Stimulated activated CD4-positive, alpha-beta T cell treated with anti-CD3 and anti-CD28 coated beads, Interleukin-12 subunit alpha, Interleukin-12 subunit beta, amount 100 ng/mL, for 4 hours (primary cell): ENCODE data around the gene SLC22A23.

Experiments used
- DNase-seq: peaks from one replicate; pipeline ENCODE4 v3.0.0-alpha.2; 2020

Gene SLC22A23

DNA sequence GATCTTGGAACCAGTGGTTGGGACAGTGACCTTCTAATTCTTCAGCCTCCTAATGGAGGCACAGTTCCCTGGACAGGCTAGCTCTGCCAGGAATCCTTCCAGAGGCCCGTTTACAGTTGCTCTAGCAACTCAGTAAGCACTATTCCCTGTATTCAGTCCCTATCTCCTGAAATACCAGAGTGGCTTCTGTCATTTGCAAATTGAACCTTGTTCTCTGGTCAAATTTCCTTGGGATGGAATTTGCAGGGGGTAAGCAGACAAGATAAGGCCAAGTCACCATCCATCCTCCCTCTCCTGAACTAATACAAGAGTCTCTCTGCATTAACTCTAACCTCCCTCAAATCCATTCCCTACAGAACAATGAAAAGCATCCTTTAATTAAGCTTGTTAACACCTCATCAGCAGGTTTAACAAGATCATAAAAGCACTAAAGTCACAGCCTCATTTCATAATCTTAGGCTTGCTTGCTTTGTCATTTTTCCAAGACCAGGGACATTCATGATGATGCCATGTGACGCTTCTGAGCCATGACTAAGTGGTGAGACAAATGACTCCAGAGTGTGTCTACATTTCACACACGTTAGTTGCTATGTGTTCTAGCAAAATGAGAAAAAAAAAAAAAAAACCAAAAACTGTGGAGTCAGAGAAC lies 37.1 kb downstream of the SLC22A23 start:
- DNase-seq: no peak

DNA sequence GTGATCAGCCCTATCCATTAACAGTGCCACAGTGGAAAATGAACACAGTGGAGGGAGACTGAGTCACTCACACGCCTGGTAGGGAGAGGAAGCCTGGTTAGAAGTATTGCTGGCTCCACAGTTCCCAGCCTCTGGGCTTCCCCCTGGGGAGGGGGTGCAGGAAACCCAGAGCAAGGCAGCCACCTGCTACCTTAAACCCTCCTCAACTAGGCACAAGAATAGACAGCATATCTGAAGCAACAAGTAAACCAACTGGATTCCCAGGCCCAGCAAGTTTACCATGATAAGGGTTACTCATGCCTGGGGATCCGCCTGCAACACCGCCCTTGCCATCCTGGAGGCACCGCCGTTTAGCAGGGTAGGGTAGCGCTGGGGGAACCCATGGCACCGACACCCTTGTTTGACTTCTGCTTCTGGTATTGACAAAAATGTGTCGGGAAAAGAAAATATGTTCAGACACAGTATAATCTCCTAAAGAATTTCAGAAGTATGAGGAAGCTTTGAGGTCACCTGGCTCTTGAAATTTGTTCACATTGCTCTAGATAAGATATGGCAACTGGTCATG lies 38.3 kb downstream of the SLC22A23 start:
- no peak for DNase-seq

DNA sequence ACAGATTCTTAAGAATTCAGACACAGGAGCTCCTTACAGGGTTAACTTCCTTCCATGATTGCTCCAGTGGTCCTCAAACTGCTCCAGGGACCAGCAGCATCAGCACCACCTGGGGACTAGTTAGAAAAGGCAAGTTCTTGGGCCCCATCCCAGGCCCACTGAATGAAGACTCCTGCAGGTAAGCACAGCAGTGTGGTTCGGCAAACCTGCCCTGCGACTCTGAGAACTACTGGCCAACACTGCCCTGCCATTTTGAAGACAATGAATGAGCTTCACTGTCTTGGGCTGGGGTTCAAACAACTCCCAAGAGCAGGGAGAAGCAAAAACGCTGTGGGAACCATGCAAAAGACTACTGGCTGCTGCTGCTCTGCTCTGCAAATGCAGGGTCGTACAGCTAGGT lies 39.4 kb downstream of the SLC22A23 start:
- no peak for DNase-seq

DNA sequence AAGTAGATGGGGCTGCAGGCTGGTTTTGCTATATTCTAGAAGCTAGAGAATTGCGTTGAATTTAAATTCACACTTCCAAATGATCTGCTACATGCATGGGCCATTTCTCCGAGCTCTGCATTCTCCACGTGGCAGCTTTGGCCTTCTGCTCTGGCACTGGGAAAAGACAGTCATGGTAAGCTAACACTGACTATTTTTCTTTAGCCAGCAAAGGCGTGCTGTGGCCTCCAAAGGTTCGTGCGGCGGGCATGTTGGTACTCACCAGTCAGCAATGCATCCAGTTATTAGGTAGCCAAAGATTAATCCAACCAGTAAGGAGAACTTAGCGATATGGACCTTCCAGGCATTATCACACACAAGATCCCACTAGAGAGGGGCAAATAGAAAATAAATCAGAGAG lies 41.4 kb downstream of the SLC22A23 start:
- no peak for DNase-seq

DNA sequence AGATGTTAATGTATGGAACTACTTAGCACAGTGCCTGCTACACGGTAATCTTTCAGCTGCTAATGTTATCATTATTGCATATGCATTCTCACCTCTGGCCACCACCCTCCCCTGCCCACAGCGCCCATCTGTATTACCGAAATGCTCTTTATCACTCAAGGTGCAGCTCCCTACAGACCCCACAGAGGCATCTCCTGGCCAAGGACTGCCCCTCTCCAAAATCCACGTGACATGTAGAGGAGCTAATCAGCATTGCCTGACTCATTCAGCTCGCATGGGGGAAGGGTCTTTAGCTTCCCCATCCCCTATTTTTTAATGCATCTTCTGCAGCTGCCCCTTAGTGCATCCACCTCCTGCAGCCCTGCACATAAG lies 41.8 kb downstream of the SLC22A23 start:
- DNase-seq: no peak

DNA sequence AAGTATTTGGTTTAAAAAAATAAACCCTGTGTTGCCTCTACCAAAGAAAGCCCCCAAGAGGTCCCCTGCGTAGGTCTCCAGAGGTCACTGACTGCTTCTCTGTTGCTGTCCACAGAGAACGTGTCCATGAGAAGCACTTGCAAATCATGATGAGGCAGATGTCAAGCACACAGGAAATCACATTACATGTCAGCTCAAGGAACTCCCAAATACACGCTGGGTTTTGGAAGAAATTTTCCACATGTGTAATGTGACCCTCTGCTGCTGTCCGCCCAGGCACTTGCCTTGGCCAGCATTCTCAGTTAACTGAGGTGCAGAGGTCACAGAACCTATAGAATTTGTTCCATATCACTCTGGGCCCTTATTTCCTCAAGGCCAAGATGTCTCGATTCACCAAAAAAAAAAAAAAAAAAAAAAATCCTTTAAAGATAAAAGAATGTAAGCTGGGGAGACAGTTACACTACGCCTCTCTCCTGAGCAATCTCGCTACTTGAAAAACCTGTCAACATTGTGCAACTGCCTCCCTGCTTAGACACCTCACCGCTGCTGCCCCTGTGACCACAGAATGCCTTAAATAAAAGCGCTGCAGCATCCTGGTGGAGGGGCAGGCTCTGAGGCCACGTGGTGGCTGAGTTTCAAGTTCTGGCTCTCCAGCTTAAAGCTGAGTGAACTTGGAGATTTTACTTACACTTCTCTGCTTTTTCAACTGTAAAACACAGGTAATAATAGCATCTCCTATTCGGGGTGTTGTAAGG lies 42.3 kb downstream of the SLC22A23 start:
- no peak for DNase-seq

DNA sequence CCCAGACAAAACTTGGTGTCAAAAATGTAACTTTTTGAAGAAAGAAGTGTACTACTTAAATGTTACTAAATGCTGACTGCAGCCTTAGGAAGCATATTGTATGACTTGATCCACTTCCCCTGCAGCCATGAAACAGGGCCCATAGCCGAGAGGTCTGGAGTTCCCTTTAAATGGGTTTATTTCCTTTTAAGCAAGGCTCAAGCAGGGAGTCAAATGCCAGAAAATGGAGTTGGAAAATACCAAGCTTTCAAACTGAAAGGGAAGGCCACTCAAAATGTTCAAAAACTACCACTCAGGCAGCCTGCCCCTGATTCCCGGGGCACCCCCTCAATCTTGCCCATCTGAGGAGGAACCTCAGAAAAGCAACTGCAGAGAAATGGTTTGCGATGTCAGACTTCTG lies 43.3 kb downstream of the SLC22A23 start:
- no peak for DNase-seq

DNA sequence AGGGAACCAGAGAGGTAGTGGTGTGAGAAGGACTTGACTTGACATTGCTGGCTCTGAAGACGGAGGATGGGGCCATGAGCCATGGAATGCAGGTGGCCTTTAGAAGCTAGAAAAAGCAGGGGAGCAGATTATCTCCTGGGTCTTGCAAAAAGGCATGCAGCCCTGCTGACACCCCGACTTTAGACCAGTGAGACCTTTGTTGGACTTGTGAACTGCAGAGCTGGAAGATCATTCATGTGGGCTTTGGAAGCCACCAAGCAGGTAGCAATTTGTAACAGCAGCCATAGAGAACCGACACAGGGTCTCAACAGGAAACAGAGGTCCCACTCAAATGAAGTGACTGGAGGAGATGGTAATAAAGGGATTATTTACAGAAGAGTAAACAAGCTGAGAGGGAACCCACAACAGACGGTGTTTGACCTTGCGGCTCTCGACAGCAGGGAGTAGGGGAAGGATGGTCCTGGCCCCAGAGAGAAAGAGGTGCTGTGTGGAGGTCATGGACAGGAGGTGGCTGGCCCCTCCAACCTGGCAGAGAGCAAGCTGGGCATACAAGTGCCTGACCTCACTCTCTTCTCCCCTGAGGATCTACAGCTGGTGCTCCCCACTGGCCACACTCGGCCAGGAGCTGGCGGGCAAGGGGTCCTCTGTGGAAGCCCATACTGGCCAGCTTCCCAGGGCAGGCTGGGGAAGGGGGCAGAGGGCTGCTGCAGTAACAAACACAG lies 43.9 kb downstream of the SLC22A23 start:
- DNase-seq: no peak

DNA sequence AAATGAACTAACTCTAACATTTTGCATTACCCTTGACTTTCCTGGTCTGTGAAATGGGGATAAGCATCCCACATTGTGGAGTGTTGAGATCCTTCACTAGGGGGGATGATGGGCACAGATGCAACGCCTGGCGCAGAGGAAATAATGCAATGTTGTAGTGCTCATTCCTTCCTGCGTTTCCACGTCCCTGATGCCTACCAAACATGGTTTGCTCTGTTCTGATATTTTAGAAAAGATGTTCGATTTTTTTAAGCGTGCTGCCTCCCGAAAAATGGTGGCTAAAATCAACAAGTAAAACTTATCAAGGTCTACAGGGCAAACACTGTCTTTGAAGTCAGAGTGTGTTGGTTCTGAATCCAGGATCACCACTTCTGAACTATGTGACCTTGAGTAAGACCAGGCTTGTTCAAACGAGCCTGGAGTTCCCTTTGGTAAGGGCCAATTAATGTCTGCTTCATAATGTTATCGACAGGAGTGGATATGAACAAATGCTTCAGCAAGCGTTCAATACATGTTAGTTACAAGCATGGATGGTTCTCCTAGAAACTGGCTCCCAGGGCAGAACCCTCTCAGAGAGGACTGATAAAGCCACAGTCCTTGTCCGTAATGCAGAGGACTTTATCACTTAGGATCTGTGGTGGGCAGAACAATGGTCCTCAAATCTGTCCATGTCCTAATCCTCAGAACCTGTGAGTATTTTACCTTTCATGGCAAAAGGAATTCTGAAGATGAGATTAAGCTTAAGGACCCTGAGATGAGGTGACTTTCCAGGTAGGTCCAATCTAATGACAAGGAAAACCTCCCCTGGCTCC lies 44.7 kb downstream of the SLC22A23 start:
- no peak for DNase-seq

DNA sequence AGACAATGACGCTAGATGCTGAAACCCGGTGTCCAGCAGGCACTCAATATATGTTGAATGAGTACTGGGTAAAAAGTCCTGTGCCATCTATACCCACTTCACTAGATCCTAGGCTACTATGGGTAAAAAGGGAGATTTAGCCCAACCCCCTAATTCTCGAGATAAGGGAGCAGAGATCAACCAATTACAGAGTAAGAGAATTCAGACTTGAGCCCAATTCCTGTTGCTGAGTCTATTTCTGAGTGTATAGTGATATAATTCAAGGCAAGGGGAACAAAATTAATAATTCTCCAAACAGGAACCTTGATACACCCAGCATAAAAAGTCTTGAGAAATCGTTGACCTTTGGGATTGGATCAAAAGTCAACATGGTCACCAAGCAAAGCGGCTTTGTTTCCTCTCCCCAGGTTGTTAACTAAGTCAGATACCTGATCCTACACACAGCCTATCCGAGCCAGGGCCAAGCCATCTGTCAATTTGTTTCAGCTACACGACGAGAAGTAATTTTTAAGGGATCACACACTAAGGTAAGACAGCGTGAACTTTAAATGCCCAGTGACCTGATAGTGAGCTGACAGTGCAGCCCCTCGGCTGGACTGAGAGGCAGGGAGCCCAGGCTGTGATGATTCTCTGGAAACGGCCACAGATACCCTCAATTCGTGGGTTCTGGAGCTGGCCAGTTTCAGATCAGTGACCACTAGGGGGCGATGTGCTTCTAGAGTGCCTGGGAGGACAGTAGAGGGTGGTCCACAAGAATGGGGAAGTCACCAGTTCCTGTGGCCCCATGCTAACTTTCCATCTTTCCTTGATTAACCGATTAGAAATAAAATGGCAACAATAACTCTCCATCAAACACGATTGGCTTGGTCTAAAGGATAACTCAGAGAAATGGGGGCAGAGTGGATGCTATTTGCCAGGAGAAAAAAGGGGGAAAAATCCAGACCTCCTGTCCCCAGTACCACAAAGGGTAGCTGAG lies 46.2 kb downstream of the SLC22A23 start:
- peak; percentile 60 for DNase-seq

DNA sequence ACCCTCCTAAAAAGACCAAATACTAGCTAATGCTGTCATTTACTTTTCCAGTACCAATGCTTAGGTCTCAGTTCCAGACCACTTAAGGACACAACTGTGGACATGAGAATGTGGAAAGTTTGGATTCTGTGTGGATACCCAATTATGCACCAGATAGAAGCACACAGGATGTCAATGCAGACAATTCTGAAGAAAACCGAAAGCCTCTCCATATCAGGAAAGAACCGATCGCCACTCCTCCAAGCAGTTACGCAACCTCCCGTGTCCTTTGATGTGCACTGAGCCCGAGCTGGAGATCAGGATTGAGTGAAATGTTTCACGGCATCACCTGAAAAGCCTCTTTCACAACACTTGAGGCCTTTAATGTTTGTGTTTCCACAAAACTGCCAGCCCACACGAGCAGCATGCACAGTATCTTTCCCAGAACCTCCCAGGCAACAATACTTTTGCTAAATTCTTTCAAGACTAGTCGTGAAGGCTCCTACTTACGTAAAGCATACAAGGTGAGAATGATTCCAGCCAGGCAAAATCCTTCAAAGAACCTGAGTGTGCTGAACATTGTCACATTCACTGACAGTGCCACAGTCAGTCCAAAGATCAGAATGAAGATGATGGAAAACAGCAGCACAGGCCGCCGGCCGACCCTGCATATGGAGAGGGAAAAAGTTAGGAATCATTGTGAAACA lies 47.0 kb downstream of the SLC22A23 start:
- no peak for DNase-seq

DNA sequence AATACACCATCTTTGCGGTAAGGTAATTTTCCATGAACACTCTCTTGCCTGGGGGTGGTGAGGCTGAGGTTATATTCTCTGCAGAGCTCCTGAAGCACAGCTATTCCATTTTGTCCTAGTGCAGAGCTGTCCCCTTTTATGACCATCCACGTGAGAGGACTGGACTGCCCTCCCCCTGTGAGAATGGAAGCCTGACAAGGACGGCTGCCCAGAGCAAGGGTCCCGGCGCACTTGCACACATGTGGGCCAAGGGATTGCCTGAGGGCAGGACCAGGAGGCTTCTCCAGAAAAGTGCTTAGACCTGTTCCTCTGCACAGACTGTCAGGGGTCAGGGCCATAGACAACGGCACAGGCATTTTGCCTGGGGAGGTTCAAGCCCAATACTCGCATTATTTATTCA lies 48.2 kb downstream of the SLC22A23 start:
- no peak for DNase-seq

DNA sequence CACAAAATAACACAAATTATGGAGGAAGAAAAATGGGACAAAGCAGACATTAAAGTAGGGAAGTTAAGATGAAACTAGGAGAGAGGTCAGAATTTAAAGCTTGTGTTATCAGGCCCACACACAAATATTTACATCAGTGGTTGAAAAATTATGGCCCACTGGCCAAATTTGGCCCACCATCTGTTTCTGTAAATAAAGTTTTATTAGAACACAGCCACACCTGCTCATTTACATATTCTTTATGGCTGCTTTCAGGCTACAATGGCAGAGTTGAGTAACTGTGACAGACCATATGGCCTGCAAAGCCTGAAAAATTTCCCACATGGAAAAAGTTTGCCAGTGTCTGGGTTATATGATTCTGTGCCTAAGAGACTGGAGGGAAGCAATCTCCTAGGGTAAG lies 49.0 kb downstream of the SLC22A23 start:
- DNase-seq: no peak

DNA sequence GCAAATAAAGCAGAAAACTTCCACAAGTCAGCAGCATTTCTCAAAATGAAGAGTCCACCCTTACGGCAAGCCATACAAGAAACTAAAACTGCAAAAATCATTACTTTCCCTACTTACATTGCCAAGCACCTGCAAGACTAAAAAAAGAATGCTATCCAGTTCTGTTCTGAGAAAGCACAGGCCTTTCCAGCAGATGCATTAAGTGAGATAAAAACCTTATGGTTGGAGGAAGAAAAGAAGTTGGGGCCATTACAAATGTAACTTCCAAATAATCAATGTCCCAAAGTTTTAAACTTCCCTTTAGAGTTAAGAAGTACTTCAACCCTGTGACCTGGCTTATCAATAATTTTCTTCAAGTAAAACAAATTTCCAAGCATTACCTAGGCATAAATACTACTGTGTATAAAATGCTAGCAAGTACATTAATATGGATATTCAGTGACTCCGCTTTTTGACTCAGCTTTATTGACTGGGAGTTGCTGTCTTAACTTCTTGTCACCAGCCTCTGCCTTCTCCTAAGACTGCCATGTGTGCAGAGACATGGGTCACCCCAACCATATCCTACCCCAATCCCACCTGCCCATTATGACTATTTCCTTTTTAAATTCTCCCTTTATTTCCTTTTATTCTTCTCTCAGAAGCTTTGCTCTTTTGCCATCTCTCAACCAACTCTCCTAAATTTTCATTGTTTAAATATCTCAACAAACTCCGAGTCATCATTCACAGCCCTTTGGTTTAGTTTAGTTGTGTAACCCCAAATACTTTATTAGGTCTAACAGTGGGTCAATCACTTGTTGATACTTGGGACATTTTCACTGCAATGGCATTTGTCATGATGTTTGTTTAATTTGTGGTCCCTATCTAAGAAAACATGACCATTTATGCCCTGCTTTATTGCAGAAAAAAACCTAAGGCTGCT lies 49.7 kb downstream of the SLC22A23 start:
- no peak for DNase-seq

DNA sequence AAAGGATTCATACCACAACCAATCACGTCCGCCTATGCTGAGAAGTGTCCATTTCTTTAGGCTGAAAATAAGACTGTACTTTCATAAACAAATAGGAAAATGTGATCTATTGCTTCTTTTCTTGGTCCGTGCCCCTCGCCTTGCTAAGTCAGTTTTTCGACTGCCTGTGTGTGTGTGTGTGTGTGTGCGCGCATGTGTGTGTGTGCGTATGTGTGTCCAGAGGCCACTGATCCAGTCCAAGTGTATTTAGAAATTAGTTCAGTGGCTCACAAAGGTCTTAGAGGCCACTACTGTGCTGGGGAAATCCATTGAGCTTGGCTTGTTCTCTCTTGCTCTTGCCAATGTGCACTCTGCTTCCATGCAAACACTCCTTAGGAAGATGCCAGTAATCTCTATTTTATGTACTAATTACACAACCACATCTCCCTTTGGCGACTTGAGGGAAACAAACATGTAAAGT lies 50.5 kb downstream of the SLC22A23 start:
- DNase-seq: no peak

DNA sequence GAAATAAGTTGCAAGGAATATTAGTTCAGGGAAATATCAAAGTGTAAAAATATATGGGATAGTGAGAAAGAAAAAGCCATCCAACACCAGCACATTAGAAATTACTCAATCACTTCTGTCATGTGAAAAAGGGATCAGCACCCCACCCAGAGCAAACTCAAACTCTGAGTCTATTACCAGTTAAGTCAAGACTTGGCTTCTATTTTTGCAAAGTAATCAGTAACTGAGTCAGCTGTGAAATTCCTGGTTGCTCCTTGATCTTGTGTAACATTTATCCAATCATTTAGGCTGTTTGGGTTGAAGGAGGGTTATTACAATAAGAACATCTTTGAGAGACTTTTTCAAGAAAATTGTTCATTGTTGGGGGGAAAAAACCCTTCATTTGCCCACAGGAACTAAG lies 51.2 kb downstream of the SLC22A23 start:
- DNase-seq: no peak

DNA sequence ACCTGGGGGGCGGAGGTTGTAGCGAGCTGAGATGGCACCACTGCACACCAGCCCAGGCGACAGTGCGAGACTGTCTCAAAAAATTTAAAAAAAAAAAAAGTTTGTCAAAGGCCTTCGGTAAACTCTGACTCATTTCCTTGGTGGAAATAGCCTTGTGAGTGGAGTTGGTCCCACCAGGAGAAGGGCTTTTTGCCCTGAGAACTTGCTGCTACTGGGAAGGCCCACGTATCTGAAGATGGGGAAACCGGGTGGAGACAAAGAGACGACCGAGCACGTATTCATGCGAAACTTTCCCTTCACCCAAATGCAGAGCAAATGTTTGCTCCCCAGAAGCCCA lies 51.7 kb downstream of the SLC22A23 start:
- no peak for DNase-seq

DNA sequence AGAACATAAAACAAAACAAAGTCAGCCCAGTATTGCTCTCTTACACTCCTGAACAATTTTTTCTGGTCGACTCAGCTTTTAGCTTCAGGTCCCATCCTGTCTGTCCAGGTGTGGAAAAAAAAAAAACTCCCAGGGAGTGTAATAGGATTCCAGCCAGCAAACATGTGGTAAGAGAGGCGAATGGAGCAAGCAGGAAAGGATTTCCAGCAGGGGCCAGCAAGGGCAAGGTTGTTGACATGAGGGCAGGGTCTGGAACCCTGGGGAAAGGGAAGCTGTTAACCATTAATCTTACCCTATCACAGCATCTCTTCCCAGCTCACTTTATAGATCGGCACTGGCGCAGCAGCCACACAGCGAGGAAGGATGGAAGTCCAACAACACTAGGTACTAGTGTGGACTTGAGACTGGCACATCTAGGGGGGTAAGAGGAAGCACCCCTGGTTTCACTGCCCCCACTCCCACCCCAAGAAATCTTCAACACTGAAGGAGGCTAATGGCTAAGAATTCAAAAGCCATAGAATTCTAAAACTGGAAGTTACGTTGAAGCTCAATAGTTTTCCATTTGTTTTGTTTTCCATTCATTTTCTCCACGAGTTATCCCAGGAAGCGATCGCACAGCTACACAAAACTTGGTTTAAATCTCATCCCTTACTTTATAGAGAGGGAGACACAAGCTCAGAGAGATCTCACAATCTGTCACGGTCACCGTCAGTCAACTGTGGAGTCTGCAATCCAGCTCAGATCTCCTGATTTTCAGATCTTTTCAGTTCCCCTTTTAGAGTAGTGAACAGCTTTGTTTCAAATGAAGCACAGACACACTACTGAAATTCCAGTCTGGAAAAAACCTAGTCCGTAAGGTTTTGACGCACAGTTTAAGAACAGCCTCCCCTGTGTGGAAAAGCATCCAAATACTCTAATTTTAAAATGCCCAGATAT lies 53.3 kb downstream of the SLC22A23 start:
- DNase-seq: no peak
